HG03565 (cell line): Measurements from ENCODE around the gene KDM8.

Experiments used
- ATAC-seq: cut with Tn5 transposase; IDR thresholded peaks from one replicate; pipeline ENCODE4 v1.9.1; 2021; ENCODE audit warnings: mild to moderate bottlenecking, moderate library complexity; ENCODE audit not compliant: unreplicated experiment

KDM8 gene

GRCh38 chr16:27267037-27267677 lies 63.8 kb downstream of the KDM8 start:
- ATAC-seq: no peak

- peak; percentile 90 for ATAC-seq
These were observed 65.3 kb downstream of the KDM8 start, which contains the start of gene NSMCE1 for GRCh38 chr16:27268376-27269299. Gene NSMCE1, minus strand, starts transcription at chr16:27268772. Its CDS starts 11,202 bp downstream, at chr16:27257570.

- no peak for ATAC-seq
These were observed 66.2 kb downstream of the KDM8 start for GRCh38 chr16:27269300-27270150.

- no peak for ATAC-seq
These were observed 67.0 kb downstream of the KDM8 start for GRCh38 chr16:27270349-27270748.
